ENCODE results near the gene FES.

GRCh38 chr15:90839187-90840071, 44.9 kb upstream of the FES start:
- no peak for TF ChIP-seq CTCF (IDR thresholded peaks at IDR 0.05 in 4 of 5, conservative IDR thresholded peaks at IDR 0.05 in 1 of 5)
- TF ChIP-seq POLR2A (IDR thresholded peaks at IDR 0.05): no peak

Measured in gastrocnemius medialis (tissue), 4 donors.